HG02798 (cell line): ENCODE measurements around the gene CLASP1.
"Not testable (repeated sequence)": the region's sequence is repeated elsewhere in the genome, so short reads cannot be mapped to it uniquely, and the experiment has no call there.

Source experiments
- ATAC-seq: cut with Tn5 transposase; IDR thresholded peaks from one replicate; pipeline ENCODE4 v1.9.1; 2021; ENCODE audit warnings: mild to moderate bottlenecking; ENCODE audit not compliant: unreplicated experiment, poor library complexity

Gene CLASP1

DNA sequence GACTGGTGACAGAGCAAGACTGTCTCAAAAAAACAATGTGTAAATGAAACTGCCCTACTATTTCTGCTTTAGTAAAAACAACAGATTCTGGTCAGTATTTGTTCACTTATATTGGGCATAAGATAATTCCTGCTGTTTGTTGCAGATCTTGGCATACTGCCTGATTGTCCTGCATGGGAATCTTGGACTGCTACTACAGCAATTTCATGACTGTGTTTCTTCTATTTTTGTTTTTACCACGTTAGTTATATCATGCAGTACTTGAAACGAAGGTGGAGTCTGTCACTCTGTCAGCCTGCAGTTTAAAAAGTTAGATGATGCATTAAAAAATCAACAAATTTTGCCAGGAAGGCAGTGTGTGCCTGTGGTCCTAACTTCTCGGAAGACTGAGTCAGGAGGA is 14.2 kb upstream of the CLASP1 start:
- no peak for ATAC-seq

DNA sequence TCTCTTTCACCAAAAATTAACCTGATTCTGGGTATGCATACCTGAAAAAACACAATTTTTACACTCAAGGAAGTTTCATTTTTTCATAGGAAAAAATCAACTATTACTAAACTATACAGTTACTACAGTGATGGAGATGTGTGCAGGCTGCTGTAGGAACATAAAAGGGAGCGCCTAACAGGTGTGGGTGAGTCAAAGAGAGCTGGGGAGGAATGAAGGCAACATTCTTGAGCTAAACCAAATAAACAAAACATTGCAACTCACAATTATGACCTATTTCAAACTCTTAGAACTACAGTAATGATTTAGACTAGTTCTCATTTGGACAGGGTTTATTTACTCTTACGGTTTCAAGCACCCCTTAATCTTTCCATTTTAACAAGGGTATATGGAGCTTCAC is 13.4 kb upstream of the CLASP1 start:
- ATAC-seq = no peak

DNA sequence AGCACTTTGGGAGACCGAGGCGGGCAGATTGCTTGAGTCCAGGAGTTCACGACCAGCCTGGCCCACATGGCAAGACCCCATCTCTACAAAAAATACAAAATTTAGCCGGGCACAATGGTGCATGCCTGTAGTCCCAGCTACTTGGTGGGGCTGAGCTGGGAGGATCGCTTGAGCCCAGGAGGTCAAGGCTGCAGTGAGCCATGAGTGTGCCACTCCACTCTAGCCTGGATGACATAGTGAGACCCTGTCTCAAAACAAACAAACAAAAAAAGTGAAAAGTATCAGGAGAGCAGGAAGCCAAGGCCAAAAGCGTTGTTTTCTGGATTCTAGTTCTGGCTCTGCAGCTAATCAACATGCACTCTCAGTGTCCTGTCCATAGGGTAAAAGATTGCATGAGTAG is 10.7 kb upstream of the CLASP1 start:
- ATAC-seq = no peak

DNA sequence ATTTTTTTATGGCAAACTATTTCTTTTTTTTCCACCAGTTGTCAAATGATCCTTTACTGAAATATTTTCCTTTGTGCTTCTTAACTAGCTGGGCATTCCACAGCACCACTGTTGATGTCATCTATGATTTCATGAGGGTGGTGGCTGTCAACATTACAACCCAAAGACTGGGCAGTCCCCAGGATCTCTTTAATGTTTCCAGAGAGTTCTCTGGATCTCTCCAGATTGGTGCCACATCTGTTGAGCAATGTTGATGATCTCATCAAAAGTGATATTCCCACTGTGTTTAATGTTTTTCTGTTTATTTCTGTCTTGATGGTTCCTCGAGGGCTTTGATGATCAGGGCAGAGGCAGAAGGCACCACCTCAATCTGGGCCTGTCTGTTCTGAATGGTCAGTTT is 9.1 kb upstream of the CLASP1 start:
- not testable (repeated sequence) for ATAC-seq

DNA sequence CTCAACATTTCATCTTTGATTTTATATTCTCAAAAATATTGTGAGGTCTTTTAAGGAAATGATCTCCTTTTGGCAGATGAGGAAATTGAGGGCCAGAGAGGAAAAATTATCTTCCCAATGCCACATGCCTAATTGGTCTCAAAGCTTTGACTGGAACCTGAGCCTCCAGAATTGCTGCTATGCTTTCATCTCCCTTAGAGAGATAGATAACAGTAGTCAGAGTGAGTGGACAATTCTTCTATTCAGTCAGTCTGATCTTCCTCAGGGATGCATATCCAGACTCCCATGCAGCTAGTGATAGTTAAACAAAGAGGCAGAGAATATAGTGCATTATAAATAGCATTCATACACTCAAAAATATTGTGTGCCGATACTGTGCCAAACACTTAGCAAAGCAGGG is 3.8 kb upstream of the CLASP1 start:
- ATAC-seq = no peak

DNA sequence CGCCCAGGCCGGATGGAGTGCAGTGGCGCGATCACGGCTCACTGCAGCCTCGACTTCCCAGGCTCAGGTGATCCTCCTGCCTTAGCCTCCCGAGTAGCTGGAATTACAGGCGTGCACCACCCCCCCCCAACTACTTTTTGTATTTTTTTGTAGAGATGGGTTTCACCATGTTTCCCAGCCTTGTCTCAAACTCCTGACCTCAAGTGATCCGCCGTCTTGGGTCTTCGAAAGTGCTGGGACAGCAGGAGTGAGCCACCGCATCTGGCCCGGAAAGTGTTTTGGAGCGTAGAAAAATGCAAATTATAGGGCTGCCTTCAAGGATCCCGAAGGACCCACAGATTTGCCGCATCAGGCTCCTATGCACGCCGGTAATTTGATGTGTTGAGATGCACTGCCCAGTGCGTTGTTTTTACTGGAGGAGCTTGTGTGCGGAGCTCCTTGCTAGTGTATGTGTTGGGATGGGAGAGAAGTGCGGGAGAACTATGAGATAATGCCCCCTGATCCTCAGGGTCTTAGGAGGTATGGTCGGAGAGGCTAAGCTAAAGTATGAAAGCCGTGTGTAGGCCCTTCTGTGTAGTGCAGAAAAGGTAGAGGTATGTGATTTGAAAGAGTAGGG is 1.2 kb upstream of the CLASP1 start:
- no peak for ATAC-seq

DNA sequence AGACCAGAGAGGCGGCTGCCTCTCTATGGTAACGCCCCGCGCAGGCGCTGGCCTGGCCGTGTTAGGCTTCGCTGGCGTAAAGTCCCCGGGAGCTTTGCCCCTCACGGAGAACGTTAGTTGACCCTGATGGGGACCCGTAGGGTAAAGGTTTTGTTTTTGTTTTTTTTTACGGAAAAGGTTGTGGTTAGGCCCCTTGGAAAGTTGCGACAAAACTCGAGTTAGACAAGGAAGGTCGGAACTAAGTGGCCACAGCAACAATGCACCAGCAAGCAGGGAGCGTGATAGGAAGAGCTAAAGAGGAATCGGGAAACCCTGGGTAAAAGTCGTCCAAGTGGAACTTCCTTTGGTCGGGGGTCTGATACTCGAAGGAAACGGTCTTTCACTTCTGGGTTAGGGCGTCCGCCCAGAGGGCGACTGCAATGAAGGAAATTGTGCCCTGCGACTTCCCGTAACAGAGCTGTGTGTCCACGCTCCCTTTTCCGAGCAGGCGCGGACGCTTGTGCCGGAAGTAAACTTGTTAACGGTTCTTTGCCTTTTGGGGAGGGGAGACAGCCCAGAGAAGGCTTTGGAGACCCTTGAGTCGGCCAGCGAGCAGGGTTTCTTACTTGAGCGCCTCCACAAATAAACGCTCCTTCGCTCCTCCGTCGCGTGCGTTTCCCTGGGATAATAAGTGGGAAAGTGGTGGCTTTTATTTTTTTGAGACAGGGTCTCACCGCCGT is 493 bp upstream of the CLASP1 start:
- peak; percentile 92 for ATAC-seq

DNA sequence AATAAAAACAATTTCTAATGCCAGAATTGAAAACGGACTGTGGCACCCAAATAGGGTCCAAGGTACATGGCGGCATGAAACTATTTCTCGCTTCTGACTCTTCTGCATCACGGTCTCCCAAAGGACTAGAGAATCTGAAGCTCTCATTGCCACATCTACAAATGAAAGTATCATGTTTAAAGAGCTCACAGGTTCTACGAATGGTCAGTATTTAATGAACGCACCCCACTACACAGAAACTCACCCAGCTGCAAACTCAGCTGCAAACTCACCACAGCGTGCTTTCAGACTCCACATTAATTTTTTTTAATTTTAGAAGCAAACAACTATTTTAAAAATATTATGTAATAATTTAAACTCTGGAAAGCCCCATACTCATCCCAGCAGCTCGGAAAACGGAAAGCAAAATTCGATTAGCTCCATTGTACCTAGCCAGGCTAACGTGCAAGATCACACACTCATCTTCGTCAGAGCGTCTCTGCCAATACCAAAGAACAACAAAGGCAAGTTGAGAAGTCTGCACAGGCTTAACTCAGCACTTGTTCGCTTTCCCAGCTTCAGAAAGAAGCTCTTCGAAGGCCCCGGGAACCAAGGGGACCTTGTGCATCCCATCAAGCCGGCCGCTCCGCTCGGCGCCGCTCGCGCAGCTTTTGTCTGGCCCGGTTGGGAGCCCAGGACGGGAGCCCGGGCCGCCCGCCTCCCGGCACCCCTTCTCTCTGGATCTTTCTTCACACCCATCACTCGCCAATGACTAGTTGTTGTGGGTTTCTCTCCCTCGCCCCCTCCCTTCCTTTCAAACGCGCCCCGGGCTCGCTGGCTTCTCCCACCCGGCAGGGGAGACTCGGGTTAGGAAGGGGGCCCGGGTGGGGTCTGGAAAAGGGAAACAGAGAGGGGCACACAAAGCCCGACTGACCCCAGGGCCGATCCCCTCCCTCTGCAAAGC is 785 bp downstream of the CLASP1 start:
- ATAC-seq = peak; percentile 23

DNA sequence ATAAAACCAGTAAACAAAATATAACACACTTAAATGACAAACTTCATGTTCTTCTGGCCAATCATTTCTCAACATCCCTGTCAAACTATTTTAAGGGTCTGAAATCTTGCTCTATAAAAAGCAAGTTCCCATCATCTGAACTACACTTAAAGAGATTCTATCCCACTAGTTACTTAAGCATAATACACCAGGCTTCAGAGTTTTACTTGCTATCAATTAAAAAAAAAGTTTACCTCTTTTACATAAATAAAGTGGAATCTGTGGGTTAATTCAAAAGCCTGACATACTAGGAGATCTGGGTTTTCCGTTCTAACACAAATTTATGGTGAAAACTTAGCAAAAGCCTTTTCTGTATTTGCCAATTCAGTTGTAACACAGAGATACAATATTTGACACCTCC is 1.9 kb downstream of the CLASP1 start:
- no peak for ATAC-seq

DNA sequence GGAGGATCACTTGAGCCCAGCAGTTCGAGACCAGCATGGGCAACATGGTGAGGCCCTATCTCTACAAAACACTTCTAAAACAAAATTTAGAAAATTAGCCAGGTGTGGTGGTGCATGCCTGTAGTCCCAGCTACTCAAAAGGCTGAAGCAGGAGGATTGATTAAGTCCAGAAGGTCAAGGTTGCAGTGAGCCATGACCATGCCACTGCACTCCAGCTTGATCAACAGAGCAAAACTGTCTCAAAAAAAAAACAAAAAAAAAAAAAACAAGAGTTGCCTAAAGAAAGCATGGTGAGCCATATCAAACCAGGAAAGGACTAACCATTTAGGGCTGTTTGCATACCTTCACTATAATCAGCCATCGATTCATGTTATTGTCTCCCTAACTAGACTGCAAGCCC is 4.5 kb downstream of the CLASP1 start:
- ATAC-seq = no peak

DNA sequence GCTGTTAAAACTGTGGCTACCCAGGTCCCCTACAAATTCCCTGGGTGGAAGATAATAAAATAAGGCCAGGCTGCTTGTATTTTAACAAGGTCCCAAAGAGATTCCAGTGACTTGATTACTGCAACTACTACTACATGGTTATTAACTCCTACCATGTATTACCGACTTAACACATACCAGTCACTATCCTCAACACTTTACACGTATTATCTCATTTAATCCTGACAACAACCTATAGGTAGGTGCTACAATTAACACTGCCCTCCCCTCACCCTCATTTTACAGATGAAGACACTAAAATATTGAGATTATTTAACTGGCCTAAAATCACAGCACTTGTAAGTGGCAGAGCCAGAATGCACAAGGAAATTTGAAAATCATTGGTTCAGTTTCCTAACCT is 5.4 kb downstream of the CLASP1 start:
- no peak for ATAC-seq

DNA sequence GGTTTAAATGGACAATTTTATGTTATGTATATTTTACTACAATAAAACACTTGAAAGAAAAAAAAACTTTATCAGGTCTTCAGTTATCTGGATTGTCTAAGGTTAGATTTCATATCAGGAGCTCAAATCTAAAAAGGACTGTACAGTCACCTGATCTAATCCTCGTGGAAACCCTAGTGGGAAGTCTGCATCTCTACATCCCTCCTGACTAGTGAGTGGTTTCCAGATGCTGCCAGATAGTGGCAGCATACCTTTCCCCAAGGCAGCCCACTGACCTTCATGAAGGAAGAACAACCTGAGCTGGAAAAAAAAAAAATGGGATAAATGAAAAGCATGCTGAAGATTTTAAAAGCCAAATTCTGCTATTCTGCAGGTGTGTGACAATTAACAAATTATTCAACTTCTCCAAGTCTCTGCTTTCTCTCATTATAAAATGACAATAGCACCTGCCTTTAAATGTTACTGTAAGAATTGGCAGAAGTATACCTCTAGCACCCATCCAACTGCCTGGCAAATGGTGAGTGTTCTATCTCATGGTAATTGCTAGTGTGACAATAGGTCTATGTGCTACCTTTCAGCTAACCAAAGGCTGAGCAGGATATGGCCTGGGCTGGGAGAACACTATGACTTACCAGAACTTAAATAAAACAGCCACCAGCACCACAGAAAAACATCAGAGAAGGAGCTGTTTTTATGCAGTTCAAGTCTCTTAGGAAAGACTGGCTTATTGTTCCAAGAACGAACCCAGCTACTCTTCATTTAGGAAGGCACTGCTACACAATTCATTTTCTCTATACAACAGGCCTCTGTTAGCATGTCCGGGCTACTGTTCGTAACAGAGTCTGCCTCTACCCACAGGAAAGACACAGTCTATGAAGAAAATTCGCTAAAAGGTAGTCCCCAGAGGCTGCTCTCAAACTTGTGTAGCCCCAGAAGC is 8.6 kb downstream of the CLASP1 start:
- no peak for ATAC-seq

DNA sequence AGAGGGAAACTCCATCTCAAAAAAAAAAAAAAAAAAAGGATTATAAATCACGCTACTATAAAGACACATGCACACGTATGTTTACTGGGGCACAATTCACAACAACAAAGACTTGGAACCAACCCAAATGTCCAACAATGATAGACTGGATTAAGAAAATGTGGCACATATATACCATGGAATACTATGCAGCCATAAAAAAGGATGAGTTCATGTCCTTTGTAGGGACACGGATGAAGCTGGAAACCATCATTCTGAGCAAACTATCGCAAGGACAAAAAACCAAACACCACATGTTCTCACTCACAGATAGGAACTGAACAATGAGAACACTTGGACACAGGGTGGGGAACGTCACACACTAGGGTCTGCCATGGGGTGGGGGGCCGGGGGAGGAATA is 9.4 kb downstream of the CLASP1 start:
- not testable (repeated sequence) for ATAC-seq

DNA sequence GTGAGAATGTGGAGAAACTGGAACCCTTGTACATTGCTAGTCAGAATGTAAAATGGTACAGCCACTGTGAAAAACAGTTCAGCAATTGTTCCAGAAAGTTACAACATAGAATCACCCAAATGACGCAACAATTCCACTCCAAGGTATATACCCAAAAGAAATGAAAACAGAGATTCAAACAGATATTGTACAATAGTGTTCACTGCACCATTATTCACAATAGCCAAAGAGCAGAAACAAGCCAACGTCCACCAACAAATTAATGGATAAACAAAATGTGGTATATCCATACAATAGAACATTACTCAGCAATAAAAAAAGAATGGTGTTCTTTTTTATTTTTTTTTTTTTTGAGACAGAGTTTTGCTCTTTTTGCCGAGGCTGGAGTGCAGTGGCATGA is 10.9 kb downstream of the CLASP1 start:
- ATAC-seq = no peak

DNA sequence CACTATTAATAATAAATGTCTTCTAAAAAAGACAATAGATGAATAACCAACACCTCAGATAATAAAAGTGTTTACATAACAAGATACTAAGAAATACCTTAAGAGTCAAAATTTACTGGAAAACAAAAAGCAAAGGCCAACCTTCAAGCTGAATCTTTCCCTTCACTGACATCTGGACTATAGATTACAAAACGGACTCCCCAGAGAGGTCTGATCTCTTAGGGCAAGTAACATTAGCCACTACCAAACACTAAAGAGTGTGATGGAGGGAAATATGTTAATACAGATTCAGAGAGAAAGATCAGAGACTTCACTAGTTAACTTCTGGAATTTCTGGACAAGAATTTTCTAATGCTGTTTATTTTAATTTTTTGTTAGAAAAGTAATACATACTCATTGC is 13.9 kb downstream of the CLASP1 start:
- ATAC-seq = no peak

DNA sequence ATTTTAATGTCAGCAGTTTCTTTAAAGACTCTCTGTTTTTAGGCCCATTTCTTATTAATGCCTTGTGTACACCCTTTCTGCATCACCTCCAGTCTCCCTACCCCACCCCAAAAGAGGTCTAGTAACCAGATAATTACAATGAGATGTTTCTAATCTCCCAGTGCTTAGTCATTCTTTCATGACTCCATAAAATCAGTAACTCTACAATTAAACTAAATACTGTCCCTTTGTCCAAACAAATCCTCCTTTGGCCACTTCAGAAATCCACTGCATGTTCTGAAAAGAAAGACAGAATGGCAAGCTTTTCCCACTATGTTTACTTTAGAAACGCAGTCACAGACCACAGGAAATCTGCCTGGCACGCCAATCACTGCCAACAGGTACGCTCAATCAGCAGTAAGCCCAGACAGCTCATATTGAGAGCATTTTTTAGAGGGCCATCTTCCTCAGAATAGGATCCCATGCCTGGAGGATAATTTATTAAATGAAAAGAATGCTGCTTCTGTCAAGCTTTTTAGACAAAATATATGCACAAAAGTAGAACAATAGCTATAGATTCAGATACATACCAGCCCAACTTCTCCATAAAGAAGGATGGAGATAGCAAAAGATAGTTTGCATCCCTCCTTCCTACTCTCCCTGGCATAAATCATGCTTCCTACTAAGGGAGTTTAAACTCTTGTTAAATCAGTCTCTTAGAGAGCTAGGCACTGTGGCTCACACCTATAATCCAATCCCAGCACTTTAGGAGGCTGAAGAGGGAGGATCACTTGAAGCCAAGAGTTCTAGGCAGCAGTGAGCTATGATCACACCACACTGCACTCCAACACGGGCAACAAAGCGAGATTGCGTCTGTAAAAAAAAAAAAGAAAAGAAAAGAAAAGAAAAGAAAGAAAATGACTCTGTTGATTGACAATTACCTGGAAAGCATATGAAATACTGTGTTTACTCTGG is 14.6 kb downstream of the CLASP1 start:
- no peak for ATAC-seq

DNA sequence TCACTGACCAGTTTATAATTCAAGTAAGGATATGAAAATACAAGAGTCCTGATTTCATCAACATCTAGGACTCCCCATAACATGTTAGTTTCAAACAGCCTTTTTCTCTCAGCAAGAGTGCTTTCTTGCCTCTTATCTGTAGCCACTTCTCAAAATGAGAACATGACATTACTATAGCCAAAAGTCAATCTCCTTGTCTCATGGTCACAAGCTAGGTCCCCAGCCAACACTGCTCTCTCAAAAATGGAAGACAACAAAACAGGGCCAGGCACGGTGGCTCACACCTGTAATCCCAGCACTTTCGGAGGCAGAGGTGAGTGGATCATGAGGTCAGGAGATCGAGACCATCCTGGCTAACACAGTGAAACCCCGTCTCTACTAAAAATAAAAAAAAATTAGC is 15.8 kb downstream of the CLASP1 start:
- no peak for ATAC-seq

DNA sequence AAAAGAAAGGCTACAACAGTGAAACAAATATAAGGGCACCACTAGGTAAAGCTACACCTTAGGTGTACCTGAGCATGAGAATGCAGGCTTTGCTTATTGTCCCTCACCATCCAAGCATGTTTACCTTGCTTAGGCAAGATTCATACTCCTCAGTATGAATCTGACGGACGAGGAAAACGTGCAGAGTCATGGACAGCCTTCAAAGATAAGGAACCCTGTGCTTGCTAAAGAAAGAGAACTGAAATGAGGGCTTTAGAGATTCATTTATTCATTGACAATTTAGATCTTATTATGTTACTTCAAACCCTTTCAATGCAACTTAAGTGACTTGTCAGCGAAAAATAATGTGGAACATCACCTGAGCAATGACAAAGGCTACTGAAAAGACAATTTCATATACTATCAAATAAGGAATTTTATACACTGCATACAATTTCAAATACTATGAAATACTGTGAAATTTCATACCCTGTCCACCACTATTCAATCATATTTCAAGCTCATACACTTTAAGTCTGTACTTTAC is 21.7 kb downstream of the CLASP1 start:
- ATAC-seq = no peak
